SU-DHL-6 (cell line): ENCODE results near the gene RAPGEF5.

Source experiments
- H2AFZ ChIP-seq: fragments of 200-600 bp; sonication (generic); 2 replicates; pipeline ENCODE4 v1.6.1; 2014; ENCODE audit warnings: low read depth, mild to moderate bottlenecking, moderate library complexity, mixed read lengths, antibody characterized with exemption, low read length; ENCODE audit not compliant: severe bottlenecking
- H3F3A ChIP-seq: fragments of 200-600 bp; shearing (Covaris generic); 2 replicates; pipeline ENCODE4 v1.6.0; 2016; ENCODE audit warnings: antibody characterized with exemption, mild to moderate bottlenecking; ENCODE audit not compliant: insufficient read depth
- H3K27ac ChIP-seq: fragments of 200-600 bp; sonication (generic); 2 replicates; pipeline ENCODE4 v1.5.1; 2016; ENCODE audit warnings: low read depth, mild to moderate bottlenecking, low read length, moderate library complexity, mixed read lengths
- H3K27me3 ChIP-seq: fragments of 200-600 bp; sonication (generic), shearing (Covaris generic); 2 replicates; pipeline ENCODE4 v1.6.0; 2014; ENCODE audit warnings: mild to moderate bottlenecking, low read length
- H3K36me3 ChIP-seq: fragments of 200-600 bp; sonication (generic); 2 replicates; pipeline ENCODE4 v1.6.1; 2014; ENCODE audit warnings: mild to moderate bottlenecking, low read length, mixed read lengths
- H3K4me2 ChIP-seq: fragments of 300-600, 200-600 bp; shearing (Covaris generic), sonication (generic); 2 replicates; pipeline ENCODE4 v1.6.0; 2014; ENCODE audit warnings: low read length, low read depth, mild to moderate bottlenecking; ENCODE audit not compliant: poor library complexity, severe bottlenecking
- H3K4me3 ChIP-seq: fragments of 200-600 bp; sonication (generic); 2 replicates; pipeline ENCODE4 v1.5.1; 2014; ENCODE audit warnings: antibody characterized with exemption, low read length, mild to moderate bottlenecking, mixed read lengths; ENCODE audit not compliant: insufficient read depth, poor library complexity, severe bottlenecking
- H3K79me2 ChIP-seq: fragments of 200-600 bp; sonication (generic); 2 replicates; pipeline ENCODE4 v1.6.1; 2014; ENCODE audit warnings: mild to moderate bottlenecking, low read length, moderate library complexity; ENCODE audit not compliant: insufficient read depth
- H3K9ac ChIP-seq: fragments of 200-600 bp; sonication (generic); 2 replicates; pipeline ENCODE4 v1.7.0; 2014; ENCODE audit warnings: mild to moderate bottlenecking, low read length
- H3K9me2 ChIP-seq: fragments of 200-600 bp; sonication (generic); replicated peaks from 2 replicates; pipeline ENCODE4 v1.6.1; 2014; ENCODE audit warnings: low read length; ENCODE audit not compliant: insufficient read depth
- H3K9me3 ChIP-seq: fragments of 200-600 bp; sonication (generic); 2 replicates; pipeline ENCODE4 v1.6.1; 2014; ENCODE audit warnings: low read length, mixed read lengths; ENCODE audit not compliant: insufficient read depth
- H4K20me1 ChIP-seq: fragments of 200-600 bp; sonication (generic); 2 replicates; pipeline ENCODE4 v1.6.1; 2014; ENCODE audit warnings: low read depth, mild to moderate bottlenecking, antibody characterized with exemption, low read length, moderate library complexity, mixed read lengths
- EZH2phosphoT487 ChIP-seq: fragments of 200-600 bp; sonication (generic), shearing (Covaris generic); conservative IDR thresholded peaks from 2 replicates; pipeline ENCODE4 v1.6.1; 2018; ENCODE audit warnings: mild to moderate bottlenecking, antibody characterized with exemption, low read length, moderate library complexity, mixed read lengths
- TF ChIP-seq, protein P1 (sequence below): fragments of 200-600 bp; sonication (generic); IDR thresholded peaks from one replicate; pipeline ENCODE4 v1.5.1; 2017; ENCODE audit warnings: antibody characterized with exemption, mild to moderate bottlenecking, low read length, moderate library complexity; ENCODE audit not compliant: insufficient read depth, poor library complexity, severe bottlenecking

The RAPGEF5 gene

DNA sequence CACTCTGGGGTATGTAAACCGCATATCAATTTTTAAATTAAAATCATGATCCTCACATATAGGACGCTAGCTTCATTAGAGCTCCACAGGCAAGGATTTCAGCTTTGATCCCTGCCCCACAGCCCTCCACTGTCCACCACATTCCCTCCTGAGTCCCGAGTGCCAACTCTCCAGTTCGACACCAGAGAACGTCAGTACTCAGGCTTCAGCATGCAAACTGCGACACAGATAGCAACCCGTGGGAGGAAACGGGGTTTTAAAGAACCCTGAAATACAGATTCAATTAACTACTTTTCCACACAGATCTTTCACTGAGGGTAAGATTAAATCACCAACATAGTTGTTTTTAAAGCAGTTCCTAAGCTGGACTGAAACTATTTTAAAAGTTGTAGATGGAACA is 26.1 kb downstream of the RAPGEF5 start:
- Histone ChIP-seq H3K9ac (no peak overlapping the region), H4K20me1 (no peaks in the 10 kb centered on the region), H3K9me2 (no peaks in the 10 kb centered on the region), H3F3A (no peaks in the 10 kb centered on the region), H3K4me3 (no peak overlapping the region), H3K9me3 (no peaks in the 10 kb centered on the region), H2AFZ (no peak overlapping the region), H3K27me3 (no peaks in the 10 kb centered on the region), H3K27ac (no peak overlapping the region), H3K79me2 (no peaks in the 10 kb centered on the region), H3K36me3 (no peaks in the 10 kb centered on the region), H3K4me2 (no peak overlapping the region)
- no peak for TF ChIP-seq EZH2phosphoT487
- TF ChIP-seq, protein P1, sequence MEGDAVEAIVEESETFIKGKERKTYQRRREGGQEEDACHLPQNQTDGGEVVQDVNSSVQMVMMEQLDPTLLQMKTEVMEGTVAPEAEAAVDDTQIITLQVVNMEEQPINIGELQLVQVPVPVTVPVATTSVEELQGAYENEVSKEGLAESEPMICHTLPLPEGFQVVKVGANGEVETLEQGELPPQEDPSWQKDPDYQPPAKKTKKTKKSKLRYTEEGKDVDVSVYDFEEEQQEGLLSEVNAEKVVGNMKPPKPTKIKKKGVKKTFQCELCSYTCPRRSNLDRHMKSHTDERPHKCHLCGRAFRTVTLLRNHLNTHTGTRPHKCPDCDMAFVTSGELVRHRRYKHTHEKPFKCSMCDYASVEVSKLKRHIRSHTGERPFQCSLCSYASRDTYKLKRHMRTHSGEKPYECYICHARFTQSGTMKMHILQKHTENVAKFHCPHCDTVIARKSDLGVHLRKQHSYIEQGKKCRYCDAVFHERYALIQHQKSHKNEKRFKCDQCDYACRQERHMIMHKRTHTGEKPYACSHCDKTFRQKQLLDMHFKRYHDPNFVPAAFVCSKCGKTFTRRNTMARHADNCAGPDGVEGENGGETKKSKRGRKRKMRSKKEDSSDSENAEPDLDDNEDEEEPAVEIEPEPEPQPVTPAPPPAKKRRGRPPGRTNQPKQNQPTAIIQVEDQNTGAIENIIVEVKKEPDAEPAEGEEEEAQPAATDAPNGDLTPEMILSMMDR = no peak

DNA sequence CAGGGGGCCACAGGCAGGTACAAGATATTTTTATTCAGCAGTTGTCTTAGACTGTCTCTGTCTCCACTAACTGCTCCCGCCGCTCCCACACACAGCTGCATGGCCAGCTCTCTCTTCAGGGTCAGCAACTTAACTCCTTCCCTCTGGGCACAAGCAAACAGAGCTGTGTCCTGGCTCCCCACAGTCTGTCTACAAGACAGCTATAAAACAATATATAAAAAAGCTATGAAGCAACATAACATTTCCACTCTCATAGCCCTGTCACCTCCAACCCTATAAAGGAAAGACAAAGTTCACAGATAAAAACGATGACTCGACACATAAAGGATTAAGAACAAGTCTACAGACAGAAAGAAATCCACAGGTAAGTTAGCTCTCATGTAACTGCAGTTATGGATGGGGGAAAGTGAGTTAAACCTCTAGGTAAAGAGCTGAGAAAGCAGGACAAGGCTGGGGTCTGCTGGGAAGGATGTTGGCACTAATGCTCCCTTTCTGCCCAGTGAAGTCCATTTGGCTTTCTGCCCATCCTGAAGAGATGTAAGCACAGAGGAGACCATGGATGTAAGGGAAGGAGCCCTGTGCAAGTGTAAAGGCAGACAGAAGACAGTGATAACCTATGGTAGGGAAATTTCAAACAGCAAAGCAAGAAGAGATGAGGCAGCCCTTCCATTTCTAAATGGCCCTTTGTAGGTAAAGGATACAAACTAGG is 27.0 kb downstream of the RAPGEF5 start:
- Histone ChIP-seq H3K27me3 (no peaks in the 10 kb centered on the region), H3K9ac (no peak overlapping the region), H4K20me1 (no peaks in the 10 kb centered on the region), H3K36me3 (no peaks in the 10 kb centered on the region), H2AFZ (no peak overlapping the region), H3K79me2 (no peaks in the 10 kb centered on the region), H3K4me3 (no peak overlapping the region), H3K27ac (no peak overlapping the region), H3K4me2 (no peak overlapping the region), H3K9me2 (no peaks in the 10 kb centered on the region), H3K9me3 (no peaks in the 10 kb centered on the region), H3F3A (no peaks in the 10 kb centered on the region)
- TF ChIP-seq EZH2phosphoT487 = no peak

DNA sequence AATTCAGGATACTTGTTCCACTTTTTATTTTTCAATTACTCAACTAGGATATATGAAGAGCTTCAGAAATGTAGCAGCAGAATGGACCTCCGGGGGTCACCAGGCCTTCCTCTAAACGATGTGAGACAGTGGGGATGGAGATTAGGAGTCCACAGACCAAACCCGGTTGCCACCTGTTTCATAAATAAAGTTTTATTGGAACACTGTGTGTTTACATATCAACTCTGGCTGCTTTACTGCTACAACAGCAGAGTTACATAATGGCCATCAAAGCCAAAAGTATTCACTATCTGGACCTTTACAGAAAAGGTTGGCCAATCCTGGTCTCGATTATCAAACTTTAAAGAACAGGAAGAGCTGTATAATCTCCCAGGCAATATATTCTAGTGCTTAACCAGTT is 30.8 kb downstream of the RAPGEF5 start:
- no peaks in the 10 kb centered on the region for H4K20me1 ChIP-seq
- no peaks in the 10 kb centered on the region for H3K36me3 ChIP-seq
- no peak overlapping the region for H3K4me3 ChIP-seq

DNA sequence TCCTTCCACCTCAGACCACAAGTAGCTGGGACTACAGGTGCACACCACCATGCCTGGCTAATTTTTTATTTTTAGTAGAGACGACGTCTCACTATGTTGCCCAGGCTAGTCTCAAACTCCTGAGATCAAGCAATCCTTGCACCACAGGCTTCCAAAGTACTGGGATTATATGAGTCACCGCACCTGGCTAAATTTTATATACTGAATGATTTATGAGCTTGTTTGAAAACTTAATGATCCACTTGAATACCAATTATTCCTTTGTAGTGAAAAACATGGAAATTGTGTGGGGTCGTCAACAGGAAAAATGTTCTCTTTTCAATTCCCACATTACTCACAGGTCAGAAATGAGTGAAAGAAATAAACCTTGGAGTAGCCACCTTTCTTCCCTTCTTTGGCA is 31.3 kb downstream of the RAPGEF5 start:
- H3K79me2 ChIP-seq = no peaks in the 10 kb centered on the region
- no peaks in the 10 kb centered on the region for H3K9me2 ChIP-seq
- no peak overlapping the region for H3K27ac ChIP-seq
- TF ChIP-seq, protein P1 = no peak
- TF ChIP-seq EZH2phosphoT487 = no peak
- no peak overlapping the region for H3K4me2 ChIP-seq
- H3K9ac ChIP-seq = no peak overlapping the region
- no peaks in the 10 kb centered on the region for H4K20me1 ChIP-seq
- no peaks in the 10 kb centered on the region for H3K27me3 ChIP-seq
- no peak overlapping the region for H2AFZ ChIP-seq
- no peaks in the 10 kb centered on the region for H3K36me3 ChIP-seq
- no peak overlapping the region for H3K4me3 ChIP-seq
- no peaks in the 10 kb centered on the region for H3F3A ChIP-seq
- no peaks in the 10 kb centered on the region for H3K9me3 ChIP-seq

More for the DNA sequence above, 30.8 kb downstream of the RAPGEF5 start:
- no peaks in the 10 kb centered on the region for H3K9me2 ChIP-seq
- H3K27ac ChIP-seq = no peak overlapping the region
- H3K4me2 ChIP-seq = no peak overlapping the region
- no peak for TF ChIP-seq EZH2phosphoT487
- TF ChIP-seq, protein P1 = no peak
- H3K9ac ChIP-seq = no peak overlapping the region
- H3K9me3 ChIP-seq = no peaks in the 10 kb centered on the region
- no peaks in the 10 kb centered on the region for H3F3A ChIP-seq
- no peak overlapping the region for H2AFZ ChIP-seq
- H3K79me2 ChIP-seq = no peaks in the 10 kb centered on the region
- H3K27me3 ChIP-seq = no peaks in the 10 kb centered on the region
